Omental fat pad (tissue), 4 donors: ENCODE data around the gene RPL13A. TPM values are rescaled to one million over a fixed set of nuclear protein-coding genes. Genes with fewer than 3 reads are reported as not detected.

Source experiments
- ATAC-seq: fragments of 150-250 bp; one replicate; pipeline ENCODE4 v1.9.1; 2016; ENCODE audit warnings: mild to moderate bottlenecking, moderate library complexity; ENCODE audit not compliant: low FRiP score
- DNase-seq: peaks from one replicate; pipeline ENCODE4 v3.0.0-alpha.2; 2019; ENCODE audit warnings: low spot score
- total RNA-seq, 4 donors: library from RNA; depleted of rRNA; stranded (reverse); fragments of >200 nt; gene quantifications; one replicate each; pipeline ENCODE4 v1.1.0, GENCODE V29; 2016
- TF ChIP-seq, protein P1 (sequence below), 3 donors: fragments of 450-650 bp; IDR thresholded peaks; one replicate each; pipeline ENCODE4 v1.5.1; 2016 to 2017; ENCODE audit warnings: antibody characterized with exemption in 3 of 3, mild to moderate bottlenecking in 3 of 3, moderate library complexity in 2 of 3

Gene RPL13A
- total RNA-seq, 4 donors from 2014 or later: 2,551 to 3,862 (median 3,160) TPM

- TF ChIP-seq, protein P1, sequence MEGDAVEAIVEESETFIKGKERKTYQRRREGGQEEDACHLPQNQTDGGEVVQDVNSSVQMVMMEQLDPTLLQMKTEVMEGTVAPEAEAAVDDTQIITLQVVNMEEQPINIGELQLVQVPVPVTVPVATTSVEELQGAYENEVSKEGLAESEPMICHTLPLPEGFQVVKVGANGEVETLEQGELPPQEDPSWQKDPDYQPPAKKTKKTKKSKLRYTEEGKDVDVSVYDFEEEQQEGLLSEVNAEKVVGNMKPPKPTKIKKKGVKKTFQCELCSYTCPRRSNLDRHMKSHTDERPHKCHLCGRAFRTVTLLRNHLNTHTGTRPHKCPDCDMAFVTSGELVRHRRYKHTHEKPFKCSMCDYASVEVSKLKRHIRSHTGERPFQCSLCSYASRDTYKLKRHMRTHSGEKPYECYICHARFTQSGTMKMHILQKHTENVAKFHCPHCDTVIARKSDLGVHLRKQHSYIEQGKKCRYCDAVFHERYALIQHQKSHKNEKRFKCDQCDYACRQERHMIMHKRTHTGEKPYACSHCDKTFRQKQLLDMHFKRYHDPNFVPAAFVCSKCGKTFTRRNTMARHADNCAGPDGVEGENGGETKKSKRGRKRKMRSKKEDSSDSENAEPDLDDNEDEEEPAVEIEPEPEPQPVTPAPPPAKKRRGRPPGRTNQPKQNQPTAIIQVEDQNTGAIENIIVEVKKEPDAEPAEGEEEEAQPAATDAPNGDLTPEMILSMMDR (IDR thresholded peaks at IDR 0.05): no peak
- ATAC-seq (no peak), DNase-seq (no peak)
Observed at GRCh38 chr19:49450405-49450804, 37.0 kb upstream of the RPL13A start.

- TF ChIP-seq, protein P1 (IDR thresholded peaks at IDR 0.05): no peak
- DNase-seq (peak; percentile 95), ATAC-seq (peak; percentile 85)
Observed at GRCh38 chr19:49451430-49452181, 35.8 kb upstream of the RPL13A start, which contains the start of gene PIH1D1. Gene PIH1D1, minus strand, starts transcription at chr19:49451814. Its CDS starts 240 bp downstream, at chr19:49451574.

DNA sequence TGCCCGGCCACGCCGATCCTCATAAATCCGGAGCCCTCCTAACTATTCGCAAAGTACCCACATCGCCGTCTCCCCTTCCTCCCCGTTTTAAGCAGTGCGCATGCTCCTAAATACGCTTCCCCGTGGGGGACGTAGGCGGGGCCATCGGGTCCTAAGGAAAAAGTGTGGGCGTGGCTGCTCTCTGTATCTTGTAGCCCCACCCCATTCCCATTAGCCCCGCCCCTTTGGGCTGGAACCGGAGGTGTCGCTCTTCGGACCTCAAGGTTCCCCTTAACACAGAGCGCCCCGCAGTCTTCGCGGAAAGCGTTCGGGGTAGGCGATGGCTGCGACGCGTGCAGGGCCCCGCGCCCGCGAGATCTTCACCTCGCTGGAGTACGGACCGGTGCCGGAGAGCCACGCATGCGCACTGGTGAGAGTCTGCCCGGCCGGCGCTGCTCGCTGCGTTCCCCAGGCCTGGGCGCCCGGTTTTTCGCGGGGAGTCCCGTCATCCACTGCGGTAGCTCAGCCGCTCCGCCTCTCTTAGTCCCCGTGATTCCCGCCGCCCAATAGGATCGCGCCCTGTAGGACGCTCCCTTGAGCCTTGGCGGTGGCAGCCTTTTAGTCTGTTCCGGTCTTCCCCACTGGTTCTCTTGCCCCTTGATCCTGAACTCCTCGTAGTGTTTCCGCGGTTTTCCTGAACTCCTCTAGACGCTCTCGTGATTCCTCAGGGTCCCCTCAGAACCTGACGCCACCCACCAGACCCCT lies 34.2 kb upstream of the RPL13A start, which contains the start of gene ALDH16A1:
Gene ALDH16A1 (plus strand): TSS at position 213 of the 744 bp plus-strand sequence. CDS start 107 bp downstream, at position 320.
- ATAC-seq: peak; percentile 94
- TF ChIP-seq, protein P1 (IDR thresholded peaks at IDR 0.05): no peak
- DNase-seq: peak; percentile 88

DNA sequence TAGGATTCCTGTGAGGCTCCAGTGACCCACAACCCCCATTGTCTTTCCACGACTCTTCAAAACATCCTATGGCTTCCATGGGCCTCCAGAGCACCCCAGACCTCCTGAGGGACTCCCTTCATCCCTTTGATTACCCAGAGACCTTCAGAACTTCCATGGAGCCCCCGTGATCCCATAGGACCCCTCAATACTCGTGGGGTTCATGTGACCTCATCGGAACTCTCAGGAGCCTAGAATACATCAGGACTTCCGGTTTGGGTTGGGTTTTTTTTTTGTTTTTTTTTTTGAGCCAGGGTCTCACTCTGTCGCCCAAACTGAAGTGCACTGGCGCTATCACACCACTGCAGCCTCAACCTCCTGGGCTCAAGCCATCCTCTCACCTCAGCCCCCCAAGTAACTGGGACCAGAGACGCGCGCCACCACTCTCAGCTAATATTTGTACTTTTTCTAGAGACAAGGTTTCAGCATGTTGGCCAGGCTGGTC lies 33.6 kb upstream of the RPL13A start:
- TF ChIP-seq, protein P1 (IDR thresholded peaks at IDR 0.05): no peak
- ATAC-seq (no peak), DNase-seq (no peak)

- TF ChIP-seq, protein P1 (IDR thresholded peaks at IDR 0.05): no peak
- no peak for DNase-seq
- ATAC-seq: no peak
Observed at GRCh38 chr19:49455773-49456172, 31.6 kb upstream of the RPL13A start.

DNA sequence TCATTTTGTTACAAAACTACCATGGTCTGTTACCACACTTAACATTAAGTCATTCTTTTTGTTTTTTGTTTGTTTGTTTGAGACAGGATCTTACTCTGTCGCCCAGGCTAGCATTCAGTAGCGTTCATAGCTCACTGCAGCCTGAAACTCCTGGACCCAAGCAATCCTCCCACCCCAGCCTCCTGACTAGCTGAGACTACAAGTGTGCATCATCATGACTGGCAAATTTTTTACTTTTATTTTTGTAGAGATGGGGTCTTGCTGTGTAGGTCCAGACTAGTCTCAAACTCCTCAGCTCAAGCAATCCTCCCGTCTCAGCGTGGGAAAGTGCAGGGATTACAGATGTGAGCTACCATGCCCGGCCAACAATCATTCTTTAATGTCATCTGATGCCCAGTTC lies 31.1 kb upstream of the RPL13A start:
- TF ChIP-seq, protein P1 (IDR thresholded peaks at IDR 0.05): no peak
- ATAC-seq: no peak
- DNase-seq: no peak
